Body of pancreas (tissue), 4 donors: Measurements from ENCODE around the gene BSND.

Experiments used
- CTCF ChIP-seq, 7 experiments: fragments of 450-650 bp in 4 of 7; fragments of 200-600 bp in 3 of 7; sonication (generic) in 3 of 7; IDR thresholded peaks; one replicate each; pipeline ENCODE4 v1.5.1; 2016 to 2019; ENCODE audit warnings: antibody characterized with exemption in 7 of 7
- POLR2A ChIP-seq, 3 donors: fragments of 450-650 bp; IDR thresholded peaks; one replicate each; pipeline ENCODE4 v1.6.1; 2016; ENCODE audit warnings: antibody characterized with exemption in 3 of 3, mild to moderate bottlenecking in 2 of 3

GRCh38 chr1:55056632-55056992 is 57.9 kb downstream of the BSND start:
- TF ChIP-seq CTCF (IDR thresholded peaks at IDR 0.05) (no peak), POLR2A (IDR thresholded peaks at IDR 0.05) (no peak)
